LNCaP clone FGC (cell line): ENCODE results near the gene DYRK1A.

Source experiments
- DNase-seq: peaks from one replicate; pipeline ENCODE4 v3.0.0-alpha.2; 2011; ENCODE audit warnings: low read depth
- H3K4me3 ChIP-seq: 2 replicates; pipeline ENCODE4 v1.5.1; 2011; ENCODE audit warnings: mild to moderate bottlenecking, low read depth, low read length, control low read depth
- CTCF ChIP-seq: IDR thresholded peaks from 2 replicates; pipeline ENCODE4 v1.5.1; 2012; ENCODE audit warnings: mild to moderate bottlenecking; ENCODE audit not compliant: control insufficient read depth, insufficient read depth; ENCODE audit errors: extremely low read depth

DYRK1A gene

GRCh38 chr21:37370152-37371040, 3.8 kb downstream of the DYRK1A start:
- no peak for TF ChIP-seq CTCF
- peak overlapping the region; percentile 76 for H3K4me3 ChIP-seq
- no peak for DNase-seq

- peak overlapping the region; percentile 76 for H3K4me3 ChIP-seq
- TF ChIP-seq CTCF: no peak
- no peak for DNase-seq
These were observed 4.4 kb downstream of the DYRK1A start for GRCh38 chr21:37371041-37371397.

GRCh38 chr21:37372127-37372731, 5.7 kb downstream of the DYRK1A start:
- no peak for TF ChIP-seq CTCF
- H3K4me3 ChIP-seq: no peak overlapping the region
- no peak for DNase-seq

- no peak overlapping the region for H3K4me3 ChIP-seq
- TF ChIP-seq CTCF: no peak
- DNase-seq: no peak
These were observed 6.4 kb downstream of the DYRK1A start for GRCh38 chr21:37372951-37373350.

GRCh38 chr21:37373539-37373938, 7.0 kb downstream of the DYRK1A start:
- no peak for DNase-seq
- H3K4me3 ChIP-seq: no peak overlapping the region
- no peak for TF ChIP-seq CTCF

- DNase-seq: no peak
- H3K4me3 ChIP-seq: no peak overlapping the region
- TF ChIP-seq CTCF: no peak
These were observed 7.5 kb downstream of the DYRK1A start for GRCh38 chr21:37374027-37374426.
